Measurements from ENCODE around the gene GPR82.

Gene GPR82

DNA sequence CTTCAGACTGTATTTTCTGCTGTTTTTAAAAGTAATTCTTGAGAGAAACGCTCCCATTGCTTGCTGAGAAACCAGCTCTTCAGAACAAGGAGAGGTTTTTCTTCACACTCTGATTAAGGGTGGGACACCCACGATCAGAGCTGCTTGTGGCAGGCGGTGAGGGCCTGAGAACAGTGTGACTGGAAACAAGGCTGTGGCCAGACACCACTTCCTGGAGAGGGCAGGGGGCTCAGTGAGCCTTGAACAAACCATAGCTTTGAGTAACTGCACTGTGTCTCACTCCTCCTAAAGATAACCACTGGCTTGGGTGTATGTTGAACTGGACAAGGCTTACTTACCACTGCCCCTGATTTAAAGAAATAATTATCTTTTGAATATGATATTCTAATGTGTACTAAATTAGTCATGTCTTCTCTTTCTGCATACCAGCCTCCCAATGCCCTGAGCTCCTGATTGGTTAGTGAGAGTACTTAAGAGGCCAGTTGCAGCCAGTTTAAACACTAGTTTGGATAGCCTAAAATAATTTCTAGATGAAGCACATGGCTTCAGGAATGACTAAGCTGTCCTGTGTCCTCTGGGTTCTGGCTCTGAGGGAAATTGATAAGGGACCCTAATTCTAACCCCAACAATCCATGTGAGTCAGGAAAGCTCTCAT is 3.7 kb upstream of the GPR82 start:
- Histone ChIP-seq H3K79me2 (ENCODE audit: insufficient read depth, low read depth) (no peaks in the 10 kb centered on the region), H3K36me3 (ENCODE audit: insufficient read depth) (no peaks in the 10 kb centered on the region), H4K20me1 (ENCODE audit: insufficient read depth) (no peaks in the 10 kb centered on the region), H2AFZ (ENCODE audit: low read depth) (no peak overlapping the region), H3K4me2 (no peak overlapping the region), H3K27ac (no peak overlapping the region), H3K27me3 (ENCODE audit: insufficient read depth, low read depth) (no peaks in the 10 kb centered on the region), H3K9ac (no peak overlapping the region), H3K4me1 (ENCODE audit: low read depth, poor library complexity, severe bottlenecking) (no peaks in the 10 kb centered on the region), H3K4me3 (IDR thresholded peaks at IDR 0.05; ENCODE audit: insufficient read depth, low read depth, low read length) (no peak overlapping the region)
- TF ChIP-seq, protein P1, sequence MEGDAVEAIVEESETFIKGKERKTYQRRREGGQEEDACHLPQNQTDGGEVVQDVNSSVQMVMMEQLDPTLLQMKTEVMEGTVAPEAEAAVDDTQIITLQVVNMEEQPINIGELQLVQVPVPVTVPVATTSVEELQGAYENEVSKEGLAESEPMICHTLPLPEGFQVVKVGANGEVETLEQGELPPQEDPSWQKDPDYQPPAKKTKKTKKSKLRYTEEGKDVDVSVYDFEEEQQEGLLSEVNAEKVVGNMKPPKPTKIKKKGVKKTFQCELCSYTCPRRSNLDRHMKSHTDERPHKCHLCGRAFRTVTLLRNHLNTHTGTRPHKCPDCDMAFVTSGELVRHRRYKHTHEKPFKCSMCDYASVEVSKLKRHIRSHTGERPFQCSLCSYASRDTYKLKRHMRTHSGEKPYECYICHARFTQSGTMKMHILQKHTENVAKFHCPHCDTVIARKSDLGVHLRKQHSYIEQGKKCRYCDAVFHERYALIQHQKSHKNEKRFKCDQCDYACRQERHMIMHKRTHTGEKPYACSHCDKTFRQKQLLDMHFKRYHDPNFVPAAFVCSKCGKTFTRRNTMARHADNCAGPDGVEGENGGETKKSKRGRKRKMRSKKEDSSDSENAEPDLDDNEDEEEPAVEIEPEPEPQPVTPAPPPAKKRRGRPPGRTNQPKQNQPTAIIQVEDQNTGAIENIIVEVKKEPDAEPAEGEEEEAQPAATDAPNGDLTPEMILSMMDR (conservative IDR thresholded peaks at IDR 0.05; ENCODE audit: low read depth, low read length), result no peak

DNA sequence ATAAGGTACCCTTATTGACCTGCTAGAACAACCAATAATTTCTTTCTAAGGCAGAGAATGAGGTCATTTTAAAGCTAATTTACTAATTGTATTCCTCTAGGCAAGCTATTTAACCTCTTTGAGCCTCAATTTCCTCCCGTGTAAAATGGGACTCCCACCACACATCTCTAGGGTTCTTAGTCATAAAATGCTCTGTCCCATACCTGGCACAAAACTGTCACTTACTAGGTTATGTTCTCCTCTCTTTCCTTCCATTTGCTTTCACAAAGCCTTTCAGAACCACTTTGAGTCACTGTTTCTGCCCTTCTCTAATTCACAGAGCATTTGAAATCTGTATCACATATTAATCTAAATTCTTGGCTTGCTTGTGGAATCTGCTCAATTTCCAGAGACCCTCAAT is 2.4 kb upstream of the GPR82 start:
- Histone ChIP-seq H3K79me2 (ENCODE audit: insufficient read depth, low read depth) (no peaks in the 10 kb centered on the region), H4K20me1 (ENCODE audit: insufficient read depth) (no peaks in the 10 kb centered on the region), H3K9ac (no peak overlapping the region), H2AFZ (ENCODE audit: low read depth) (no peak overlapping the region), H3K4me2 (no peak overlapping the region), H3K4me1 (ENCODE audit: low read depth, poor library complexity, severe bottlenecking) (no peaks in the 10 kb centered on the region), H3K4me3 (IDR thresholded peaks at IDR 0.05; ENCODE audit: insufficient read depth, low read depth, low read length) (no peak overlapping the region), H3K27me3 (ENCODE audit: insufficient read depth, low read depth) (no peaks in the 10 kb centered on the region), H3K36me3 (ENCODE audit: insufficient read depth) (no peaks in the 10 kb centered on the region), H3K27ac (no peak overlapping the region)
- TF ChIP-seq, protein P1 (conservative IDR thresholded peaks at IDR 0.05; ENCODE audit: low read depth, low read length), result no peak

DNA sequence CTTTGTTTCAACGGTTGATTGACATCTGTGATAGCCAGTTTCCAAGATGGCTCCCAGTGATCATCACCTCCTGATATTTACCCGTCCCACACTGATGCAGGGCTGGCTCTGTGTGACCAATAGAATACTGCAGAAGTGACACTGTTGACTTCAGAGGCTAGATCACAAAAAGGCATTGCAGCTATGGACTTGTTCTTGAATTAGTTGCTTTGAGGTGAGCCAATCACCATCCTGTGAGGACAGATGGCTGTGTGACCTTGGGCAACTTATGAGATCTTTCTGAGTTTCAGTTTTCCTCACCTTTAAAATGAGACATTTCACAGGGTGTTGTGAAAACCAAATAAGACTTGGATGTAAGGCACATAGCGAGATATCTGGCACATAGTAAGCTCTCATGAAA is 1.8 kb upstream of the GPR82 start:
- Histone ChIP-seq H3K36me3 (ENCODE audit: insufficient read depth) (no peaks in the 10 kb centered on the region), H3K9ac (no peak overlapping the region), H3K4me3 (IDR thresholded peaks at IDR 0.05; ENCODE audit: insufficient read depth, low read depth, low read length) (no peak overlapping the region), H3K4me2 (no peak overlapping the region), H3K27ac (no peak overlapping the region), H3K4me1 (ENCODE audit: low read depth, poor library complexity, severe bottlenecking) (no peaks in the 10 kb centered on the region), H4K20me1 (ENCODE audit: insufficient read depth) (no peaks in the 10 kb centered on the region), H2AFZ (ENCODE audit: low read depth) (no peak overlapping the region), H3K79me2 (ENCODE audit: insufficient read depth, low read depth) (no peaks in the 10 kb centered on the region), H3K27me3 (ENCODE audit: insufficient read depth, low read depth) (no peaks in the 10 kb centered on the region)
- TF ChIP-seq, protein P1 (conservative IDR thresholded peaks at IDR 0.05; ENCODE audit: low read depth, low read length), result no peak

DNA sequence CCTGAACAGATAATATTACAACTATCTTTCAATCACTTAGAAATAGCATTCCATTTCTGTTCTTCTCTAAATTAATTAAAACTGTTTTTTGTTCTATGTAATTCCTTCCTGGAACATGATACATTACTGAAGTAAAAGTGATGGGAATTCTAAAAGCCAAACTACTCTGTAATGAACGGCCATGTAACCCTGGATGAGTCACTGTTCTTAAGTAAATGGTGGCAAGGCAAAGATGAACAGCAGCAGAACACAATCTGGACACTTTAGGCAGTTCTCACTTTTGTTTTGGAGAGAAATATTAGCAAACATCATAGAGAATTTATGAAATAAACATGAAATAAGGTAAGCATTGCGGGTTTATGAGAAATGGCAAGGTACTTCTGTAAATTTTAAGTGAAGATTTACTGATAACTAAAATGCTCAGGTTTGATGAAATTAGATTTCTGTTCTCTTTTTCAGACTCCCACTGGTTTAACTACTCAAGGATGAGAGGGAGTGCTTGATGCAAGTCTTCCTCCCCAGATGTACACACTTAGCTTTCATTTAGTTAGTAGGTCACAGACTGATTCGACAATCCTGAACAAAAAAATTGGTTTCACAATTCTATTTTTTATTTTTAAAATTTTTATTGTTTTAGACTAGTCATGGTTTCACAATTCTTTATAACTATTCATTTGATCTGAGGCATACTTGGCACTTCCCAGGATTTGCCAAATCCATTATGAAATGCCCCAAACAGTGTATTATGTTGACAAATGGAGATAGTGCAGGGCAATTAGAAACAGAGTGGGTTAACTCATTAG is 964 bp upstream of the GPR82 start:
- no peaks in the 10 kb centered on the region for H4K20me1 ChIP-seq (ENCODE audit: insufficient read depth)

More for the DNA sequence above, 964 bp upstream of the GPR82 start:
- Histone ChIP-seq H3K27me3 (ENCODE audit: insufficient read depth, low read depth) (no peaks in the 10 kb centered on the region), H2AFZ (ENCODE audit: low read depth) (no peak overlapping the region), H3K4me2 (no peak overlapping the region), H3K4me1 (ENCODE audit: low read depth, poor library complexity, severe bottlenecking) (no peaks in the 10 kb centered on the region), H3K27ac (no peak overlapping the region), H3K79me2 (ENCODE audit: insufficient read depth, low read depth) (no peaks in the 10 kb centered on the region), H3K36me3 (ENCODE audit: insufficient read depth) (no peaks in the 10 kb centered on the region), H3K4me3 (IDR thresholded peaks at IDR 0.05; ENCODE audit: insufficient read depth, low read depth, low read length) (no peak overlapping the region), H3K9ac (no peak overlapping the region)
- TF ChIP-seq, protein P1 (conservative IDR thresholded peaks at IDR 0.05; ENCODE audit: low read depth, low read length), result no peak
